Neural cell (in vitro differentiated cells): ENCODE data around the gene DTHD1. TPM values are rescaled to one million over a fixed set of nuclear protein-coding genes. Genes with fewer than 3 reads are reported as not detected.

Source experiments
- H2AFZ ChIP-seq: fragments of 200-600, 300-800 bp; sonication (generic), shearing (Covaris generic); 2 replicates; pipeline ENCODE4 v1.6.0; 2014; ENCODE audit warnings: low read depth, mild to moderate bottlenecking, antibody characterized with exemption, low read length, moderate library complexity
- H3F3A ChIP-seq: fragments of 200-600 bp; shearing (Covaris generic); 2 replicates; pipeline ENCODE4 v1.6.1; 2016; ENCODE audit warnings: mild to moderate bottlenecking, moderate library complexity, mixed read lengths, antibody characterized with exemption, low read length; ENCODE audit not compliant: insufficient read depth, poor library complexity, severe bottlenecking
- H3K27ac ChIP-seq: fragments of 200-600, 300-800 bp; sonication (generic), shearing (Covaris generic); 2 replicates; pipeline ENCODE4 v1.5.1; 2014; ENCODE audit warnings: mild to moderate bottlenecking, low read length, moderate library complexity
- H3K27me3 ChIP-seq: fragments of 300-800, 200-600 bp; sonication (generic), shearing (Covaris generic); 2 replicates; pipeline ENCODE4 v1.6.0; 2014; ENCODE audit warnings: mild to moderate bottlenecking, low read depth, low read length, moderate library complexity; ENCODE audit not compliant: insufficient read depth
- H3K36me3 ChIP-seq: fragments of 300-800, 200-600 bp; sonication (generic), shearing (Covaris generic); 2 replicates; pipeline ENCODE4 v1.5.1; 2014; ENCODE audit warnings: mild to moderate bottlenecking, antibody characterized with exemption, low read length, moderate library complexity; ENCODE audit not compliant: insufficient read depth
- H3K4me2 ChIP-seq: fragments of 300-800, 200-600 bp; sonication (generic), shearing (Covaris generic); 2 replicates; pipeline ENCODE4 v1.6.0; 2014; ENCODE audit warnings: mild to moderate bottlenecking, low read length
- H3K4me3 ChIP-seq: fragments of 300-800, 200-600 bp; sonication (generic), shearing (Covaris generic); 2 replicates; pipeline ENCODE4 v1.5.1; 2014; ENCODE audit warnings: mild to moderate bottlenecking, low read length, moderate library complexity
- H3K79me2 ChIP-seq: fragments of 200-600 bp; shearing (Covaris generic); replicated peaks from 2 replicates; pipeline ENCODE4 v1.6.0; 2014; ENCODE audit warnings: mild to moderate bottlenecking, low read length, moderate library complexity; ENCODE audit not compliant: insufficient read depth
- H3K9ac ChIP-seq: fragments of 300-800, 200-600 bp; sonication (generic), shearing (Covaris generic); 2 replicates; pipeline ENCODE4 v1.6.1; 2016; ENCODE audit warnings: mild to moderate bottlenecking, low read length, mixed read lengths
- H3K9me2 ChIP-seq: fragments of 200-600 bp; shearing (Covaris generic); 2 replicates; pipeline ENCODE4 v1.6.1; 2016; ENCODE audit warnings: mild to moderate bottlenecking, low read length, mixed read lengths; ENCODE audit not compliant: insufficient read depth
- H3K9me3 ChIP-seq: fragments of 200-600, 300-800 bp; sonication (generic), shearing (Covaris generic); 2 replicates; pipeline ENCODE4 v1.6.1; 2016; ENCODE audit warnings: mild to moderate bottlenecking, mixed run types, low read length, moderate library complexity, mixed read lengths
- H4K20me1 ChIP-seq: fragments of 200-600 bp; shearing (Covaris generic); 2 replicates; pipeline ENCODE4 v1.6.1; 2016; ENCODE audit warnings: mild to moderate bottlenecking, mixed run types; ENCODE audit not compliant: insufficient read depth
- EP300 ChIP-seq: fragments of 450-650 bp; conservative IDR thresholded peaks from 2 replicates; pipeline ENCODE4 v1.6.1; 2014; ENCODE audit warnings: antibody characterized with exemption, mild to moderate bottlenecking, moderate library complexity; ENCODE audit not compliant: poor library complexity, severe bottlenecking
- EZH2 ChIP-seq: fragments of 200-600, 300-800 bp; shearing (Covaris generic), sonication (generic); IDR thresholded peaks from 2 replicates; pipeline ENCODE4 v1.6.1; 2014; ENCODE audit warnings: antibody characterized with exemption, low read length, borderline replicate concordance, mild to moderate bottlenecking; ENCODE audit not compliant: insufficient read depth, poor library complexity, severe bottlenecking
- MXI1 ChIP-seq: fragments of 450-650 bp; conservative IDR thresholded peaks from 2 replicates; pipeline ENCODE4 v1.6.1; 2014; ENCODE audit warnings: antibody characterized with exemption, mild to moderate bottlenecking; ENCODE audit not compliant: poor library complexity, severe bottlenecking
- POLR2AphosphoS5 ChIP-seq: IDR thresholded peaks from 2 replicates; pipeline ENCODE4 v1.6.1; 2012
- RAD21 ChIP-seq: fragments of 450-650 bp; conservative IDR thresholded peaks from 2 replicates; pipeline ENCODE4 v1.6.1; 2014; ENCODE audit warnings: antibody characterized with exemption, mild to moderate bottlenecking, moderate library complexity
- SMC3 ChIP-seq: fragments of 450-650 bp; conservative IDR thresholded peaks from 2 replicates; pipeline ENCODE4 v1.6.1; 2014; ENCODE audit warnings: antibody characterized with exemption, mild to moderate bottlenecking, moderate library complexity; ENCODE audit not compliant: poor library complexity
- TAF1 ChIP-seq: IDR thresholded peaks from 2 replicates; pipeline ENCODE4 v1.6.1; 2012; ENCODE audit warnings: low read depth
- polyA plus RNA-seq: library from polyadenylated mRNA; depleted of rRNA; stranded (reverse); fragments of >200 nt; gene quantifications from 2 replicates; pipeline ENCODE4 v1.2.3, GENCODE V29; 2014
- TF ChIP-seq, protein P1 (sequence below): fragments of 450-650 bp; IDR thresholded peaks from 2 replicates; pipeline ENCODE4 v1.5.1; 2014; ENCODE audit warnings: antibody characterized with exemption, mild to moderate bottlenecking, moderate library complexity; ENCODE audit not compliant: poor library complexity, severe bottlenecking
- TF ChIP-seq, protein P2 (sequence below): IDR thresholded peaks from 2 replicates; pipeline ENCODE4 v1.6.1; 2012; ENCODE audit warnings: borderline replicate concordance

DTHD1 gene
- polyA plus RNA-seq, 1 donor from 2014 or later, result not detected

DNA sequence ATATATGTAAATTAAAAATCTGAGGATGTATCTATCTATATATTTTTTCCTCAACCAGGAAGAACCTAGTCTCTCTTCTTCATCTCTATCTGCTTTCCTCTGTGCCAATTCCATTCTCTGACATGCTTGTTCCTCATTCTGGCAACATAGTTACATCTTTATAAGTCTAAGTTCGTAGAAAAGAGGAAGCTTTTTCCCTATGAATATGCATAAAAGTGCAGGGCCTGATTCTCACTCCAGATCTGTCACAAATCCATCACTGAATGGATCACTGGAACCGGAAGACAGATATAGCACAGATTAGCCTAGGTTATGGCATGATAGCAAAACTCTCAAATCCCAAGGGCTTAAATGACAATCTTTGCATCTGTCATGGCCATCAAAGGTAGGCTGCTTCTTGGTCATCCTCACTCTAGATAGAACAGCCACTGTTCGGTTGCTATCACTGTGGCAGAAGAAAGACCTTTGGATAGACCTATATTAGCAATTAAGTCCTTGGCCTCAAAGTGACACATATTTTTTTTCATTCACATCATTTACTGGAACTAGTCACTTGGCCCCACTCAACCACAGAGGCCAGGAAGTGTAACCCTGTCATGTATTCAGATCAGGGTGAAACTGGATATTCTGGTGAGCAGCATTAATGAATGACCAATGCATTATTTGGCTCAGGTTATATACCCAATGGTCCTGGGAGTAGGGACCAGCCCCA lies 22.2 kb downstream of the DTHD1 start:
- no peaks in the 10 kb centered on the region for H3K36me3 ChIP-seq
- no peak overlapping the region for H3K4me2 ChIP-seq
- TF ChIP-seq RAD21 (no peak), TAF1 (no peak)
- no peaks in the 10 kb centered on the region for H3K79me2 ChIP-seq
- H3K9me2 ChIP-seq, result no peaks in the 10 kb centered on the region
- H3K27ac ChIP-seq, result no peak overlapping the region
- H3F3A ChIP-seq, result no peaks in the 10 kb centered on the region
- no peaks in the 10 kb centered on the region for H3K27me3 ChIP-seq
- H4K20me1 ChIP-seq, result no peaks in the 10 kb centered on the region
- H3K9me3 ChIP-seq, result no peaks in the 10 kb centered on the region
- H2AFZ ChIP-seq, result no peak overlapping the region
- no peak overlapping the region for H3K9ac ChIP-seq
- no peak overlapping the region for H3K4me3 ChIP-seq

DNA sequence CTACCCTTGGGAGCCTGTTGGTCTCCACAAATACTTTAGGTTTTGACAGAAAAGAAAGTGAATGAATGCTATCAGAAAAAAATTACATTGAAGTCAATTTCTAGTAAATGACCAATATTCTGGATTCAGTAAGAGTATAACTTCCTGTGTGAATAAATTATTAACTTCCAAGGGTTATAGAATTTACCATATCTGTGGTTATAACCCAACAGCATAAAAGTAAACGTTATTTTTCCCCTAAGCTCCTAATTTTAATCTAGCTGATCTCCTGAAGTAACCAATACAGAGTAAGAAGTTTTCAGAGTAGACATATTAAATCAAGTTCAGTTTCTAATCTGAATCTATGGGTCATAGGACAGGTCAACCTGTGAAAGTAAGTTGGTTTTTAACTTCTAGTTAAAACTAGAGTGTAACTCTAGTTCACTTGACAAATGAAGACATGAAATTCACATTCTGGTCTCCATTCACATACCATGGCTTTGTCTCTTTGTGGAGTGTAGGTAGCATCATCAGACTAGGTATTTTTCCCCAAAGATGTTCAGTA lies 22.8 kb downstream of the DTHD1 start:
- H3F3A ChIP-seq, result no peaks in the 10 kb centered on the region
- H2AFZ ChIP-seq, result no peak overlapping the region
- no peaks in the 10 kb centered on the region for H4K20me1 ChIP-seq
- no peak overlapping the region for H3K9ac ChIP-seq
- no peak for TF ChIP-seq RAD21
- TF ChIP-seq MXI1, result no peak
- no peak for TF ChIP-seq TAF1
- TF ChIP-seq, protein P1, sequence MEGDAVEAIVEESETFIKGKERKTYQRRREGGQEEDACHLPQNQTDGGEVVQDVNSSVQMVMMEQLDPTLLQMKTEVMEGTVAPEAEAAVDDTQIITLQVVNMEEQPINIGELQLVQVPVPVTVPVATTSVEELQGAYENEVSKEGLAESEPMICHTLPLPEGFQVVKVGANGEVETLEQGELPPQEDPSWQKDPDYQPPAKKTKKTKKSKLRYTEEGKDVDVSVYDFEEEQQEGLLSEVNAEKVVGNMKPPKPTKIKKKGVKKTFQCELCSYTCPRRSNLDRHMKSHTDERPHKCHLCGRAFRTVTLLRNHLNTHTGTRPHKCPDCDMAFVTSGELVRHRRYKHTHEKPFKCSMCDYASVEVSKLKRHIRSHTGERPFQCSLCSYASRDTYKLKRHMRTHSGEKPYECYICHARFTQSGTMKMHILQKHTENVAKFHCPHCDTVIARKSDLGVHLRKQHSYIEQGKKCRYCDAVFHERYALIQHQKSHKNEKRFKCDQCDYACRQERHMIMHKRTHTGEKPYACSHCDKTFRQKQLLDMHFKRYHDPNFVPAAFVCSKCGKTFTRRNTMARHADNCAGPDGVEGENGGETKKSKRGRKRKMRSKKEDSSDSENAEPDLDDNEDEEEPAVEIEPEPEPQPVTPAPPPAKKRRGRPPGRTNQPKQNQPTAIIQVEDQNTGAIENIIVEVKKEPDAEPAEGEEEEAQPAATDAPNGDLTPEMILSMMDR, result no peak
- no peak for TF ChIP-seq EP300
- no peak for TF ChIP-seq EZH2
- no peak for TF ChIP-seq POLR2AphosphoS5
- no peak for TF ChIP-seq SMC3
- TF ChIP-seq, protein P2, sequence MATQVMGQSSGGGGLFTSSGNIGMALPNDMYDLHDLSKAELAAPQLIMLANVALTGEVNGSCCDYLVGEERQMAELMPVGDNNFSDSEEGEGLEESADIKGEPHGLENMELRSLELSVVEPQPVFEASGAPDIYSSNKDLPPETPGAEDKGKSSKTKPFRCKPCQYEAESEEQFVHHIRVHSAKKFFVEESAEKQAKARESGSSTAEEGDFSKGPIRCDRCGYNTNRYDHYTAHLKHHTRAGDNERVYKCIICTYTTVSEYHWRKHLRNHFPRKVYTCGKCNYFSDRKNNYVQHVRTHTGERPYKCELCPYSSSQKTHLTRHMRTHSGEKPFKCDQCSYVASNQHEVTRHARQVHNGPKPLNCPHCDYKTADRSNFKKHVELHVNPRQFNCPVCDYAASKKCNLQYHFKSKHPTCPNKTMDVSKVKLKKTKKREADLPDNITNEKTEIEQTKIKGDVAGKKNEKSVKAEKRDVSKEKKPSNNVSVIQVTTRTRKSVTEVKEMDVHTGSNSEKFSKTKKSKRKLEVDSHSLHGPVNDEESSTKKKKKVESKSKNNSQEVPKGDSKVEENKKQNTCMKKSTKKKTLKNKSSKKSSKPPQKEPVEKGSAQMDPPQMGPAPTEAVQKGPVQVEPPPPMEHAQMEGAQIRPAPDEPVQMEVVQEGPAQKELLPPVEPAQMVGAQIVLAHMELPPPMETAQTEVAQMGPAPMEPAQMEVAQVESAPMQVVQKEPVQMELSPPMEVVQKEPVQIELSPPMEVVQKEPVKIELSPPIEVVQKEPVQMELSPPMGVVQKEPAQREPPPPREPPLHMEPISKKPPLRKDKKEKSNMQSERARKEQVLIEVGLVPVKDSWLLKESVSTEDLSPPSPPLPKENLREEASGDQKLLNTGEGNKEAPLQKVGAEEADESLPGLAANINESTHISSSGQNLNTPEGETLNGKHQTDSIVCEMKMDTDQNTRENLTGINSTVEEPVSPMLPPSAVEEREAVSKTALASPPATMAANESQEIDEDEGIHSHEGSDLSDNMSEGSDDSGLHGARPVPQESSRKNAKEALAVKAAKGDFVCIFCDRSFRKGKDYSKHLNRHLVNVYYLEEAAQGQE, result no peak
- H3K79me2 ChIP-seq, result no peaks in the 10 kb centered on the region
- H3K4me3 ChIP-seq, result no peak overlapping the region
- H3K9me3 ChIP-seq, result no peaks in the 10 kb centered on the region
- no peaks in the 10 kb centered on the region for H3K36me3 ChIP-seq
- H3K27ac ChIP-seq, result no peak overlapping the region
- no peaks in the 10 kb centered on the region for H3K9me2 ChIP-seq
- no peak overlapping the region for H3K4me2 ChIP-seq
- H3K27me3 ChIP-seq, result no peaks in the 10 kb centered on the region

DNA sequence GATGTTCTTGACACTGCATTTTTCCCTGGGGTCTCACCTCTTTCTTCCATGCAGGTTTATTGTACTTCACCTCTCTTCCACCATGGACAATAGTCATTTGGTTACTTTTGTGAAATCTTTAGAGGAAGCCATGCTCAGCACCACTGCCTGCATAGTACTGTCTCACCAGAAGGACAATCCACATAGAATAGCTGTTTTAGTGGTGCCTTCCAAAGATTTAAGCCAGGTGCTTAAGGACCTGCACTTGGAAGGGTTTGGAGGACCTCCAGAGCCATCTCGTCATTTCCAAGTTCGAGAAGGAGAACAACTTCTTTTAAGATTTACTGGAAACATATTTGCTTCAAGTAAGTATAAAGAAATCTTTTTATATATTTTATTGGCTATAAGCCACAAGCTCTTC lies 26.7 kb downstream of the DTHD1 start:
- TF ChIP-seq, protein P1, result no peak
- no peak for TF ChIP-seq RAD21
- no peaks in the 10 kb centered on the region for H3K9me2 ChIP-seq
- no peak overlapping the region for H3K9ac ChIP-seq

More for the DNA sequence above, 26.7 kb downstream of the DTHD1 start:
- Histone ChIP-seq H4K20me1 (no peaks in the 10 kb centered on the region), H3K27ac (no peak overlapping the region), H2AFZ (no peak overlapping the region), H3F3A (no peaks in the 10 kb centered on the region), H3K4me3 (no peak overlapping the region), H3K9me3 (no peaks in the 10 kb centered on the region), H3K27me3 (no peaks in the 10 kb centered on the region), H3K79me2 (no peaks in the 10 kb centered on the region), H3K4me2 (no peak overlapping the region), H3K36me3 (no peaks in the 10 kb centered on the region)
